PFSK-1 (cell line): ENCODE measurements around the gene PPM1L. TPM values are rescaled to one million over a fixed set of nuclear protein-coding genes. Genes with fewer than 3 reads are reported as not detected.

Experiments
- FOXP2 ChIP-seq: optimal IDR thresholded peaks from 2 replicates; pipeline ENCODE3; 2011; ENCODE audit warnings: borderline replicate concordance, control low read depth, inconsistent platforms; ENCODE audit not compliant: insufficient read depth; ENCODE audit errors: extremely low read length, extremely low read depth
- POLR2AphosphoS5 ChIP-seq: IDR thresholded peaks from 2 replicates; pipeline ENCODE4 v1.6.1; 2012; ENCODE audit warnings: low read depth, mild to moderate bottlenecking, control low read depth, low read length, moderate library complexity
- REST ChIP-seq, 2 experiments: IDR thresholded peaks; 2 replicates each; pipeline versions ENCODE4 v1.6.1 to v1.8.0; 2011 to 2012; ENCODE audit warnings: low read depth in 2 of 2, low read length in 2 of 2, control low read depth in 1 of 2, inconsistent platforms in 1 of 2, mild to moderate bottlenecking in 1 of 2, moderate library complexity in 1 of 2; ENCODE audit not compliant: insufficient read depth in 1 of 2
- SIN3A ChIP-seq: IDR thresholded peaks from 2 replicates; pipeline ENCODE4 v1.6.1; 2012; ENCODE audit warnings: mild to moderate bottlenecking, low read length, moderate library complexity, borderline replicate concordance; ENCODE audit not compliant: insufficient read depth
- TAF1 ChIP-seq: IDR thresholded peaks from 2 replicates; pipeline ENCODE4 v1.6.1; 2012; ENCODE audit warnings: low read length, control low read depth, borderline replicate concordance; ENCODE audit not compliant: insufficient read depth
- polyA plus RNA-seq: library from polyadenylated mRNA; unstranded; fragments of >200 nt; gene quantifications from one replicate; pipeline ENCODE4 v1.2.1, GENCODE V29; 2012; ENCODE audit warnings: low read depth, missing spikeins; ENCODE audit not compliant: insufficient read length

Gene PPM1L
- 0.40 TPM for polyA plus RNA-seq

GRCh38 chr3:160755776-160756304, at the start of gene PPM1L:
Gene PPM1L (plus strand): TSS chr3:160756231.
- TF ChIP-seq TAF1 (no peak), FOXP2 (no peak), POLR2AphosphoS5 (no peak), SIN3A (no peak), REST (IDR thresholded peaks at IDR 0.05; ENCODE audit: insufficient read depth in 1 of 2, low read depth in 2 of 2, low read length in 2 of 2) (no peak)

GRCh38 chr3:160707187-160707794, 48.7 kb upstream of the PPM1L start:
- TF ChIP-seq POLR2AphosphoS5 (no peak), TAF1 (no peak), FOXP2 (no peak), SIN3A (no peak), REST (IDR thresholded peaks at IDR 0.05; ENCODE audit: insufficient read depth in 1 of 2, low read depth in 2 of 2, low read length in 2 of 2) (no peak)

GRCh38 chr3:160709477-160710182, 46.4 kb upstream of the PPM1L start:
- no peak for TF ChIP-seq TAF1

GRCh38 chr3:160719710-160720109, 36.3 kb upstream of the PPM1L start:
- TF ChIP-seq SIN3A (no peak), FOXP2 (no peak), TAF1 (no peak), REST (IDR thresholded peaks at IDR 0.05; ENCODE audit: insufficient read depth in 1 of 2, low read depth in 2 of 2, low read length in 2 of 2) (no peak), POLR2AphosphoS5 (no peak)

- no peak for TF ChIP-seq TAF1
- no peak for TF ChIP-seq SIN3A
- no peak for TF ChIP-seq FOXP2
- no peak for TF ChIP-seq POLR2AphosphoS5
- no peak for TF ChIP-seq REST (IDR thresholded peaks at IDR 0.05; ENCODE audit: insufficient read depth in 1 of 2, low read depth in 2 of 2, low read length in 2 of 2)
Observed at GRCh38 chr3:160720123-160720746, 35.8 kb upstream of the PPM1L start.
